Measurements from ENCODE around the gene IVL. TPM values are rescaled to one million over a fixed set of nuclear protein-coding genes. Genes with fewer than 3 reads are reported as not detected.

Gene IVL
- total RNA-seq, 1 donor from 2014 or later, result 0.24 TPM

- no peak for TF ChIP-seq CTCF (IDR thresholded peaks at IDR 0.05)
- no peak for ATAC-seq
- H3K4me3 ChIP-seq, result no peak overlapping the region
- no peak for DNase-seq
- no peaks in the 10 kb centered on the region for H3K27me3 ChIP-seq (ENCODE audit: low read depth)
- H3K9me3 ChIP-seq, result no peaks in the 10 kb centered on the region
- H3K4me1 ChIP-seq, result no peaks in the 10 kb centered on the region
- intact Hi-C loops (cut with DNase I), result no loop called here
- no peaks in the 10 kb centered on the region for H3K36me3 ChIP-seq
- no peak overlapping the region for H3K27ac ChIP-seq
Measured at GRCh38 chr1:152904688-152905440, 3.5 kb upstream of the IVL start.

GRCh38 chr1:152906023-152906565 is 2.3 kb upstream of the IVL start:
- intact Hi-C loops (cut with DNase I), result no loop called here
- no peak for TF ChIP-seq CTCF (IDR thresholded peaks at IDR 0.05)
- no peaks in the 10 kb centered on the region for H3K36me3 ChIP-seq
- no peaks in the 10 kb centered on the region for H3K4me1 ChIP-seq
- H3K9me3 ChIP-seq, result no peaks in the 10 kb centered on the region
- no peak for ATAC-seq
- no peaks in the 10 kb centered on the region for H3K27me3 ChIP-seq (ENCODE audit: low read depth)
- no peak for DNase-seq
- H3K27ac ChIP-seq, result no peak overlapping the region
- H3K4me3 ChIP-seq, result no peak overlapping the region

- intact Hi-C loops (cut with DNase I), result no loop called here
- TF ChIP-seq CTCF (IDR thresholded peaks at IDR 0.05), result no peak
- no peak for ATAC-seq
- Histone ChIP-seq H3K9me3 (no peaks in the 10 kb centered on the region), H3K4me1 (no peaks in the 10 kb centered on the region), H3K36me3 (no peaks in the 10 kb centered on the region), H3K27me3 (ENCODE audit: low read depth) (no peaks in the 10 kb centered on the region), H3K4me3 (no peak overlapping the region), H3K27ac (no peak overlapping the region)
- DNase-seq, result no peak
Measured at GRCh38 chr1:152909206-152909605, 860 bp downstream of the IVL start.

GRCh38 chr1:152912471-152912870 is 4.1 kb downstream of the IVL start:
- no peak for TF ChIP-seq CTCF (IDR thresholded peaks at IDR 0.05)
- H3K27ac ChIP-seq, result no peak overlapping the region
- H3K4me1 ChIP-seq, result no peaks in the 10 kb centered on the region
- ATAC-seq (peak in 1 of 2 donors; percentile 29), DNase-seq (no peak)
- no peak overlapping the region for H3K4me3 ChIP-seq
- intact Hi-C loops (cut with DNase I), result no loop called here
- no peaks in the 10 kb centered on the region for H3K36me3 ChIP-seq
- no peaks in the 10 kb centered on the region for H3K9me3 ChIP-seq
- no peaks in the 10 kb centered on the region for H3K27me3 ChIP-seq (ENCODE audit: low read depth)

GRCh38 chr1:152912900-152913299 is 4.6 kb downstream of the IVL start:
- no peak overlapping the region for H3K27ac ChIP-seq
- H3K4me1 ChIP-seq, result no peaks in the 10 kb centered on the region
- TF ChIP-seq CTCF (IDR thresholded peaks at IDR 0.05), result no peak
- no peaks in the 10 kb centered on the region for H3K27me3 ChIP-seq (ENCODE audit: low read depth)
- no peak for DNase-seq
- intact Hi-C loops (cut with DNase I), result no loop called here
- ATAC-seq, result peak in 1 of 2 donors; percentile 77
- no peaks in the 10 kb centered on the region for H3K36me3 ChIP-seq
- H3K9me3 ChIP-seq, result no peaks in the 10 kb centered on the region
- no peak overlapping the region for H3K4me3 ChIP-seq
